Limb (tissue), 2 donors: ENCODE measurements around the gene CDK5R1.
"Not testable (repeated sequence)": the region's sequence is repeated elsewhere in the genome, so short reads cannot be mapped to it uniquely, and the experiment has no call there.

Experiments
- DNase-seq, 2 donors: peaks; one replicate each; pipeline ENCODE4 v3.0.0-alpha.2; 2016; ENCODE audit errors: extremely low spot score in 2 of 2

CDK5R1 gene

GRCh38 chr17:32515677-32516383, 29.0 kb downstream of the CDK5R1 start:
- DNase-seq: no peak

- DNase-seq: no peak
Observed at GRCh38 chr17:32516450-32516849, 29.7 kb downstream of the CDK5R1 start.

- no peak for DNase-seq
Observed at GRCh38 chr17:32516940-32517701, 30.3 kb downstream of the CDK5R1 start.

- DNase-seq: no peak
Observed at GRCh38 chr17:32517982-32518381, 31.2 kb downstream of the CDK5R1 start.

- DNase-seq: no peak
Observed at GRCh38 chr17:32518646-32519227, 31.9 kb downstream of the CDK5R1 start.

GRCh38 chr17:32519228-32520103, 32.7 kb downstream of the CDK5R1 start:
- DNase-seq: peak; percentile 27 to 84

- DNase-seq: peak in 1 of 2 donors; percentile 45
Observed at GRCh38 chr17:32520104-32520701, 33.4 kb downstream of the CDK5R1 start.

- DNase-seq: no peak
Observed at GRCh38 chr17:32520737-32521404, 34.1 kb downstream of the CDK5R1 start.

- DNase-seq: no peak
Observed at GRCh38 chr17:32523017-32523680, 36.4 kb downstream of the CDK5R1 start.

GRCh38 chr17:32523827-32524552, 37.2 kb downstream of the CDK5R1 start:
- no peak for DNase-seq

GRCh38 chr17:32524553-32524880, 37.7 kb downstream of the CDK5R1 start:
- not testable (repeated sequence) for DNase-seq

GRCh38 chr17:32525122-32525521, 38.3 kb downstream of the CDK5R1 start:
- peak; percentile 37 to 45 for DNase-seq

- DNase-seq: no peak
Observed at GRCh38 chr17:32527146-32527545, 40.4 kb downstream of the CDK5R1 start.

- DNase-seq: no peak
Observed at GRCh38 chr17:32528825-32529224, 42.0 kb downstream of the CDK5R1 start.

GRCh38 chr17:32529604-32530003, 42.8 kb downstream of the CDK5R1 start:
- DNase-seq: peak in 1 of 2 donors; percentile 46

- DNase-seq: no peak
Observed at GRCh38 chr17:32533296-32533695, 46.5 kb downstream of the CDK5R1 start.

GRCh38 chr17:32536736-32537643, 50.2 kb downstream of the CDK5R1 start:
- peak in 1 of 2 donors; percentile 31 for DNase-seq
